Effector memory CD8-positive, alpha-beta T cell (primary cell): ENCODE measurements around the gene ZNF318.

Experiments used
- ATAC-seq: fragments of 150-1000 bp; cut with Tn5 transposase; replicated peaks from 2 replicates; pipeline ENCODE4 v1.10.0; 2021; ENCODE audit warnings: mild to moderate bottlenecking, moderate library complexity
- DNase-seq, 3 experiments: peaks; one replicate each; pipeline ENCODE4 v3.0.0; 2021
- H3K27ac Mint-ChIP-seq, 2 donors: one replicate each; pipeline ENCODE4 v1.8.0; 2022; ENCODE audit warnings: mild to moderate bottlenecking in 2 of 2, mixed read lengths in 2 of 2, moderate library complexity in 2 of 2
- H3K27me3 Mint-ChIP-seq, 2 donors: one replicate each; pipeline ENCODE4 v1.8.0; 2022; ENCODE audit warnings: mixed read lengths in 2 of 2
- H3K36me3 Mint-ChIP-seq: one replicate; pipeline ENCODE4 v1.8.0; 2022; ENCODE audit warnings: mild to moderate bottlenecking, moderate library complexity, mixed read lengths; ENCODE audit not compliant: insufficient read depth
- H3K4me1 Mint-ChIP-seq, 2 donors: one replicate each; pipeline ENCODE4 v1.8.0; 2022; ENCODE audit warnings: low read depth in 2 of 2, mixed read lengths in 2 of 2
- H3K4me3 Mint-ChIP-seq, 2 donors: one replicate each; pipeline ENCODE4 v1.8.0; 2022; ENCODE audit warnings: mild to moderate bottlenecking in 2 of 2, mixed read lengths in 2 of 2, moderate library complexity in 2 of 2
- H3K9me3 Mint-ChIP-seq, 2 donors: one replicate each; pipeline ENCODE4 v1.8.0; 2022; ENCODE audit warnings: mixed read lengths in 2 of 2

Gene ZNF318

DNA sequence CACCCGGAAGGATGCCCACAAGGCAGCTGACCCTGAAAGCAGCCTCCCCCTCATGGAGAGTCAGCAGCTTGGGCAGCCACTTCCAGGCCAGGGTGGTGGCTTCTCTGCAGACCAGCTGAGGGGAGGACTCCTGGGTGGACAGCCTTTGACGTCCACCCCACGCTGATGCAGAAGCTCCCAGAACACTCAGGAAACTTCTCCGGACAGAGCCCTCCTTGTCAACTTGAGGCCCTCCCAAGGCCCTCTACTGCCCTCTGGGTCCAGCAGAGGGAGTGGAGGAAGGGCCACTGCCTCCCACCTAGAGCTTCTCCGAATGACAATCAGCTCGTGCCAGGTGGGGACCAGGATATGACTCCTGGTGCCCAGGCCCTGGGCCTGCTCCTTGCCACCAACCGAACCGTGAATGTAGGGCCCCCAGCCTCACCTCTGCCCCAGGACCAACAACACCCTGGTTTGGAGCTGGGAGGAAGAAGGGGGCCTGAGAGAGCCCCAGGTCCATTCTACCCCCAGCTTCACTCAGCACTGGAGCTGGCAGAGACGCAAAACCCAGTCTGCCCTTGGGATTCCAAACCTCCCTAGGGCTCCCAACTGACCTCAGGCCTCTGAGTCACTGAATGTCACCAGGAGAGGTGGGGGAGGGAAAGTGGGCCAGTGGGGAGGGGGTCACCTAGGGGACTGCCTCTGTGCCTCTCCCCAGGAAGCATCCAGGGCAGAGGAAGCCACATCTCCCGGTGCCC is 82.3 kb downstream of the ZNF318 start:
- DNase-seq: no peak
- H3K4me1 Mint-ChIP-seq: peaks cover 0 to 5% of the 10 kb centered on the region in 2 donors
- H3K9me3 Mint-ChIP-seq: no peaks in the 10 kb centered on the region
- no peak for ATAC-seq
- H3K36me3 Mint-ChIP-seq: no peaks in the 10 kb centered on the region
- H3K27ac Mint-ChIP-seq: no peak overlapping the region
- H3K27me3 Mint-ChIP-seq: peaks cover 28 to 55% of the 10 kb centered on the region in 2 donors
- H3K4me3 Mint-ChIP-seq: no peak overlapping the region

GRCh38 chr6:43286456-43286979 is 82.9 kb downstream of the ZNF318 start:
- Mint-ChIP-seq H3K36me3 (no peaks in the 10 kb centered on the region), H3K4me1 (peaks cover 0 to 8% of the 10 kb centered on the region in 2 donors), H3K27ac (no peak overlapping the region), H3K9me3 (no peaks in the 10 kb centered on the region), H3K27me3 (peaks cover 33 to 62% of the 10 kb centered on the region in 2 donors), H3K4me3 (no peak overlapping the region)
- DNase-seq (no peak), ATAC-seq (no peak)
